Measurements from ENCODE around the gene MAN1C1. TPM values are rescaled to one million over a fixed set of nuclear protein-coding genes. Genes with fewer than 3 reads are reported as not detected.

Gene MAN1C1
- total and polyA plus RNA-seq, 9 of the 15 experiments (the other 6 are each of a cell fraction or from before 2014, with no cell fraction given), result 0.04 to 0.44 (median 0.10) TPM; not detected in 3

- Histone ChIP-seq H3K9ac (ENCODE audit: insufficient read depth in 1 of 2, low read depth in 2 of 2, low read length in 2 of 2) (0 out of 4 replicates have a peak overlapping the region, but pooled peaks of 1 of the 2 experiments have one; percentile 38), H3K9me3 (replicated peaks; ENCODE audit: control insufficient read depth, insufficient read depth, low read depth, low read length) (no peaks in the 10 kb centered on the region), H3K4me3 (no peak overlapping the region), H3K27ac (ENCODE audit: extremely low read depth, low read depth, low read length) (no peak overlapping the region), H3K4me1 (replicated peaks in 1 of 2; ENCODE audit: control insufficient read depth in 2 of 2, insufficient read depth in 2 of 2, low read length in 2 of 2) (peaks cover 24 to 44% of the 10 kb centered on the region in 2 experiments), H2AFZ (ENCODE audit: low read depth, low read length) (no peak overlapping the region), H3K79me2 (ENCODE audit: control insufficient read depth, insufficient read depth, low read length) (no peaks in the 10 kb centered on the region), H3K9me1 (ENCODE audit: control insufficient read depth, insufficient read depth, low read length) (peaks cover 11% of the 10 kb centered on the region), H3K4me2 (ENCODE audit: insufficient read depth, low read length) (no peak overlapping the region), H3K27me3 (ENCODE audit: control insufficient read depth in 2 of 2, insufficient read depth in 2 of 2, low read length in 2 of 2) (peaks cover 0 to 26% of the 10 kb centered on the region in 2 experiments; a peak in 2 of 5 replicates), H4K20me1 (replicated peaks; ENCODE audit: control insufficient read depth, insufficient read depth, low read length) (no peaks in the 10 kb centered on the region), H3K36me3 (ENCODE audit: control insufficient read depth, insufficient read depth, low read length) (no peaks in the 10 kb centered on the region)
- DNase-seq (ENCODE audit: extremely low read depth in 1 of 4, low spot score in 3 of 4), result no peak
- 64% methylated on average over 12 of the region's 12 CpGs for WGBS (ENCODE audit: insufficient coverage, low coverage, missing lambda C conversion rate)
- in situ Hi-C loops (cut with MboI), result no loop called here
- BruUV-seq (replicated peaks), result no TSS peak
- ChIA-PET CTCF (ENCODE audit: low intra/inter-chr PET ratio) (no interaction called here), POLR2A (interaction anchor here (0.6 to 6.6 kb wide), 7 partner anchors 8 to 547 kb away, joined by 3 to 39 read pairs (median 4); no protein-coding TSS in a partner anchor)
- intact Hi-C loops (cut with micrococcal nuclease), result no loop called here
- TF ChIP-seq, protein P1, sequence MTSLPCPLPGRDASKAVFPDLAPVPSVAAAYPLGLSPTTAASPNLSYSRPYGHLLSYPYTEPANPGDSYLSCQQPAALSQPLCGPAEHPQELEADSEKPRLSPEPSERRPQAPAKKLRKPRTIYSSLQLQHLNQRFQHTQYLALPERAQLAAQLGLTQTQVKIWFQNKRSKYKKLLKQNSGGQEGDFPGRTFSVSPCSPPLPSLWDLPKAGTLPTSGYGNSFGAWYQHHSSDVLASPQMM (CRISPR knock-in tag; IDR thresholded peaks at IDR 0.05), result no peak
- TF ChIP-seq SREBF2 (CRISPR knock-in tag; IDR thresholded peaks at IDR 0.05) (no peak), TAF9B (IDR thresholded peaks at IDR 0.05; ENCODE audit: partially characterized antibody) (no peak), POLR2G (IDR thresholded peaks at IDR 0.05; ENCODE audit: low read depth, low read length) (0 out of 2 replicates have a peak, but pooled peaks have one; percentile 20), NELFE (IDR thresholded peaks at IDR 0.05; ENCODE audit: insufficient read depth, insufficient read length) (no peak)
- ATAC-seq, result no peak
- FAIRE-seq, result no peak
These were observed 45.6 kb upstream of the MAN1C1 start for GRCh38 chr1:25570798-25571521.
